ENCODE data around the gene HEXIM1. TPM values are rescaled to one million over a fixed set of nuclear protein-coding genes. Genes with fewer than 3 reads are reported as not detected.
"Not testable (repeated sequence)": the region's sequence is repeated elsewhere in the genome, so short reads cannot be mapped to it uniquely, and the experiment has no call there.

HEXIM1 gene
- total RNA-seq, 2 experiments from 2014 or later = 34.6 to 34.7 TPM

- CTCF ChIA-PET = interaction anchor here (0.5 to 3.7 kb wide), 3 partner anchors 9 to 1768 kb away, joined by 3 to 21 read pairs (median 8); partner anchors contain the start of gene ACBD4
- POLR2A ChIA-PET = not testable (repeated sequence)
Observed at GRCh38 chr17:45124797-45125122, 23.5 kb upstream of the HEXIM1 start.

DNA sequence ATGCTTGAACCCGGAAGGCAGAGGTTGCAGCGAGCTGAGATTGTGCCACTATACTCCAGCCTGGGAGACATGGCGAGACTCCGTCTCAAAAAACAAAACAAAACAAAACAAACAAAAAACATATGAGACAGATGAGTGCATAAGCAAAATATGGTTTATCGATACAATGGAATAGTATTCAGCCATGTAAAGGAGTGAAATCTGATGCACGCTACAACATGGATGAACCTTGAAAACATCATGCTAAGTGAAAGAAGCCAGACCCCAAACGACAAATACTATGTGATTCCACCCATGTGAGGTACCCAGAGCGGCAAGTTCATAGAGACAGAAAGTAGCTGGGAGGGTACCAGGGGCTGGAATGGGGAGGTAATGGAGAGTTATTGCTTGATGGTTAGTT lies 22.8 kb upstream of the HEXIM1 start:
- CTCF ChIA-PET = interaction anchor here (0.5 to 3.7 kb wide), 5 partner anchors 8 to 1768 kb away, joined by 3 to 21 read pairs (median 5); partner anchors contain the start of gene ACBD4
- POLR2A ChIA-PET = no interaction called here

DNA sequence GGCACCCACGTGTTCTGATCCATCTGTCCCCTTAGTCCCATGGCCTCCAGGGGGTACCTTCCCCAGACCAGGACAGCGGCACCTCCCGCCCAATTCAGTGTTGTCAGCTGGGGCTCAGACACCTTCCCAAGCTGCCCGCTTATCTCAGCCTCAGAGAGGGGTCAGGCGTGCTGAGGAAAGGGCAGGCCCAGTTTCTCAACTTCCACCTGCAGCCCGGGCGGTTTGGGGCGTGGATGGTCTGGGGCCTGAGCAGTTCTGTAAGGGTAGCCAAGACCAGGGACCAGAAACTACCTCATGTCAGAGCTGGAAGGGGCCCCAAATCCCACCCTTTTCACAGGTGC lies 21.1 kb upstream of the HEXIM1 start:
- ChIA-PET CTCF (interaction anchor here (0.9 kb wide), 1 partner anchor 71 kb away, joined by 3 read pairs; no protein-coding TSS in a partner anchor), POLR2A (no interaction called here)

DNA sequence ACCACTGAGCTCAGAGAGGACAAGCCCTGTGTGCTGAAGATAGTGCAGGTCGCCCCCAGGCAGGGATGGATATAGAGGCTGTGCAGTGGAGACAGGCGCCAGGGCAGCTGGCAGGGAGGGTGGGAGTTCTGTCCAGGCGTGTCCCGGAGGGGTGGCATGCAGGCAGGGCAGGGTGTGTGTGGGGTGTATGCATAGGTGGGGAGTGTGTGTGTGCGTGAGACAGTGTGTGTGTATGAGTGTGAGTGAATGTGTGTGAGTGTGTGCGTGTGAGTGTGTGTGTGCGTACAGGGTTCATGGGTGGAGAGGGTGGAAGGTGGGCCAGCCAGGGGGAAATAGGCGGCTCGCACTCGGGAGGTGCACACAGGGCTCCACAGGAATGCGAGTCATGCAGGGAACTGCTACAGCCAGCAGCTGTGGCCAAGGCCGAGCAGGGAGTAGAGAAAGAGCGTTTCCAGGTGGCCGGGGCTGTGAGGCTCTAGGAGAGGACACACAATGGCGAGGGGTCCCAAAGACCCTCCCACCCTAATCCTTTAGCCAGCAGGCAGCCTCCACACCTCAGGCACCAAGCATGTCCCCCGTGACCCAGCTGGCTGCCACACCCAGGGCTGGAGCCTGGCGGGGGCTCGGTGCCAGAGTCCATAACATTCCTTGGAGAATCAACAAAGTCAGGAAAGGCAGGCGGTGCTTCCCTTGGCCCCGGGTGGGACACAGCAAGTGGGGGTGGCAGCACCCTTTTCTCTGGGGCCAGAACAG lies 20.6 kb upstream of the HEXIM1 start:
- POLR2A ChIA-PET = no interaction called here
- CTCF ChIA-PET = interaction anchor here (0.9 kb wide), 1 partner anchor 71 kb away, joined by 3 read pairs; no protein-coding TSS in a partner anchor

GRCh38 chr17:45128331-45128730 lies 19.9 kb upstream of the HEXIM1 start:
- POLR2A ChIA-PET = no interaction called here
- CTCF ChIA-PET = interaction anchor here (1.1 kb wide), 1 partner anchor 29 kb away, joined by 3 read pairs; no protein-coding TSS in a partner anchor

GRCh38 chr17:45128989-45129388 lies 19.3 kb upstream of the HEXIM1 start:
- POLR2A ChIA-PET = no interaction called here

GRCh38 chr17:45129426-45129939 lies 18.8 kb upstream of the HEXIM1 start:
- ChIA-PET CTCF (interaction anchor here (1.1 to 9.1 kb wide), 3 partner anchors 19 to 68 kb away, joined by 3 to 196 read pairs (median 9); partner anchors contain the start of gene HEXIM1), POLR2A (interaction anchor here (0.6 kb wide), 1 partner anchor 89 kb away, joined by 8 read pairs; no protein-coding TSS in a partner anchor)

More at GRCh38 chr17:45128989-45129388, 19.3 kb upstream of the HEXIM1 start:
- CTCF ChIA-PET = interaction anchor here (1.1 to 9.1 kb wide), 3 partner anchors 20 to 69 kb away, joined by 3 to 196 read pairs (median 9); partner anchors contain the start of gene HEXIM1

GRCh38 chr17:45129940-45130680 lies 18.2 kb upstream of the HEXIM1 start:
- ChIA-PET CTCF (interaction anchor here (1.3 to 9.1 kb wide), 3 partner anchors 18 to 68 kb away, joined by 3 to 196 read pairs (median 9); partner anchors contain the start of gene HEXIM1), POLR2A (interaction anchor here (0.6 kb wide), 1 partner anchor 90 kb away, joined by 8 read pairs; no protein-coding TSS in a partner anchor)

GRCh38 chr17:45130681-45131615 lies 17.3 kb upstream of the HEXIM1 start:
- POLR2A ChIA-PET = interaction anchor here (0.5 kb wide), 1 partner anchor 1962 kb away, joined by 6 read pairs; no protein-coding TSS in a partner anchor
- CTCF ChIA-PET = interaction anchor here (0.6 to 9.1 kb wide), 7 partner anchors 9 to 69 kb away, joined by 3 to 196 read pairs (median 4); partner anchors contain the start of gene HEXIM1

- ChIA-PET POLR2A (interaction anchor here (0.5 kb wide), 1 partner anchor 1961 kb away, joined by 6 read pairs; no protein-coding TSS in a partner anchor), CTCF (interaction anchor here (1.0 to 9.1 kb wide), 5 partner anchors 10 to 88 kb away, joined by 4 to 196 read pairs (median 4); partner anchors contain the start of gene HEXIM1)
Observed at GRCh38 chr17:45131616-45132319, 16.5 kb upstream of the HEXIM1 start.

- CTCF ChIA-PET = interaction anchor here (1.0 to 9.1 kb wide), 6 partner anchors 16 to 212 kb away, joined by 3 to 196 read pairs (median 4); partner anchors contain the start of gene HEXIM1
Observed at GRCh38 chr17:45132320-45132571, 16.0 kb upstream of the HEXIM1 start, which contains the start of gene PLCD3. Gene PLCD3, minus strand, starts transcription at chr17:45132515. Its CDS starts 105 bp downstream, at chr17:45132410.

GRCh38 chr17:45132572-45133463 lies 15.5 kb upstream of the HEXIM1 start:
- CTCF ChIA-PET = interaction anchor here (0.6 to 9.1 kb wide), 10 partner anchors 8 to 251 kb away, joined by 3 to 196 read pairs (median 4); partner anchors contain the start of gene HEXIM1
- POLR2A ChIA-PET = interaction anchor here (0.7 kb wide), 2 partner anchors 13 to 183 kb away, joined by 7 to 9 read pairs; no protein-coding TSS in a partner anchor

More at GRCh38 chr17:45132320-45132571, 16.0 kb upstream of the HEXIM1 start, which contains the start of gene PLCD3:
- POLR2A ChIA-PET = no interaction called here

GRCh38 chr17:45135192-45135977 lies 12.9 kb upstream of the HEXIM1 start, which contains the start of gene ACBD4:
Gene ACBD4, plus strand, starts transcription at chr17:45135687. Its CDS starts 458 bp downstream, at chr17:45136145.
- CTCF ChIA-PET = interaction anchor here (0.6 to 9.1 kb wide), 65 partner anchors 11 to 1075 kb away, joined by 3 to 196 read pairs (median 5); partner anchors contain the start of genes ARHGAP27, EFTUD2, FMNL1 and GFAP
- POLR2A ChIA-PET = interaction anchor here (0.5 to 1.7 kb wide), 8 partner anchors 13 to 788 kb away, joined by 3 to 12 read pairs (median 6); partner anchors contain the start of genes HEXIM1 and HEXIM2

- POLR2A ChIA-PET = interaction anchor here (1.0 to 1.7 kb wide), 6 partner anchors 12 to 75 kb away, joined by 3 to 12 read pairs (median 8); partner anchors contain the start of genes HEXIM1 and HEXIM2
- CTCF ChIA-PET = interaction anchor here (0.6 to 9.1 kb wide), 62 partner anchors 12 to 361 kb away, joined by 3 to 196 read pairs (median 5); partner anchors contain the start of genes ARHGAP27, EFTUD2, FMNL1 and HEXIM1
Observed at GRCh38 chr17:45135978-45136791, 12.1 kb upstream of the HEXIM1 start.

Measured in activated CD8-positive, alpha-beta memory T cell treated with anti-CD3 and anti-CD28 coated beads for 36 hours (primary cell).